Measurements from ENCODE around the gene PTPN23.
"Not testable (repeated sequence)": the region's sequence is repeated elsewhere in the genome, so short reads cannot be mapped to it uniquely, and the experiment has no call there.

PTPN23 gene

DNA sequence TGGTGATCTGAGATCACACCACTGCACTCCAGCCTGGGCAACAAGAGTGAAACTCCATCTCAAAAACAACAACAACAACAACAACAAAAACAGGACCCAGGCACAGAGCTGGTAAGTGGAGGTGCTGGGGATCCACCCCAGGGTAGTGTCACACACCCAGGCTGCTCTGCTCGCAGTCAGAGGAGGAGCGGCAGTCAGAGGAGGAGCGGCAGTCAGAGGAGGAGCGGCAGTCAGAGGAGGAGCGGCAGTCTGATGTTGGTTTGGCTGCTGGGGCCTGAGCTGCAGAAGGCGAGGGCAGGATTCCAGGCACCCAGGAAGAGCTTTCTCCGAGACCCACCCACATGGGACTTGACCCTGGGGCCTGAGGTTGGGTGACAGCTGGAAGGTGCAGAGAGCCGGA, 10.8 kb upstream of the PTPN23 start:
- DNase-seq (ENCODE audit: low read depth in 2 of 2): not testable (repeated sequence)

DNA sequence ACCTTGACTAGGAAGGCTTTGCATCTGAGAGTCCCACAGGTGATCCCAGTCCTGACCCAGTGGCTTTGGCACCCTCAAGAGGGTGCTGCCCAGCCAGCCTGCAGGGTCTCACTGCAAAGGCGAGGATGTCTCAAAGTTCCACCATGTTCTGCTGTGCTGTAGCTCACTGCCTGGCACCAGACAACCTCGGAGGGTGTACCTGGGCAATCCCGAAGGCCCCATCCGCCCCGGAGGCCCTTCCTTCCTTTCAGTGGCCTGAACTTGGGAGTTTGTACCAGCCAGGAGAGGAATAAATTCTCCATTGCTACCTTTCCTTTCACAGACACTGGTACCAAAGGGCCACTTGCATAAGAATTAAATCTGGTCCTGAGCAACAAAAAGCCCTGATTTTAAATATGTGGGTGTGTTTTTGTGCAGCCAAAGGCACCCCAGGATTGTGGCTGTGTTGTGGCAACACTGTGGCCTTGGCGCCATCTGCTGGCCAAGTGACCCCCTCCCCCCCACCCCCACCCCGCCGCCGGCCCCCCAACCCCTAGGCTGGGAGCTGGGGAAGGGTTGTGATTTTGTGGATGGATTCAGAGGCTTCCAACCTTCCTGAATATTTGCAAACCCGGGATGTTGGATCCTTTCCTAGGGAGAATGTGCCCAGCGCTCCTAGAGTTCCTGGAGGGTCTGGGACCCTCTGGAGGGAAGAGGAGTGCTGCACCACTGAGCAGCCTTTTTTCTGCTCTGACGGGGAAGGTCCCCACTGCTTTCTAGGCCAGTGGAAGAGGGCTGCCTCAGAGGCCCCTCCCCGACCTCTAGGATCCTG, 9.7 kb upstream of the PTPN23 start:
- no peak for DNase-seq (ENCODE audit: low read depth in 2 of 2)

- no peak for DNase-seq (ENCODE audit: low read depth in 2 of 2)
Measured at GRCh38 chr3:47374587-47374986, 6.2 kb upstream of the PTPN23 start.

DNA sequence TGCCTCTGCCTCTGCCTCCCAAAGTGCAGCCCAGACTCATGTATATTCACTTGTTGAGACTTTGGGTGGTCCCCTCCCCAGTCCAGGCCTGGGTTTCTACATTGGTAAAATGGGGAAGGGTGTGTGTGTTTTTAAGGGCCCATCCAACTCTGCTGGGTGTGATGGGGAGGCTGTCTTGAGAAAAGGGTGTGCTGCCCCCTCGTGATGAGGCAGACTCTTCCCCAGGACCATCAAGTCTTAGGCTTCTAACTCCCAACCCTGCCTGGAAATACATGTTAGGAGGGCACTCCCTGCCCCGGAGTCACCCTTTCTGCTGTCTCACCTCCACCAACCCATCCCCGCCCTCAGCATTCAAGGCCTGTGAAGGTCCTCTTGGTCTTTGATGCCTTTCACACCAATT, 4.4 kb upstream of the PTPN23 start:
- no peak for DNase-seq (ENCODE audit: low read depth in 2 of 2)

- DNase-seq (ENCODE audit: low read depth in 2 of 2): no peak
Measured at GRCh38 chr3:47377186-47377585, 3.6 kb upstream of the PTPN23 start.

- DNase-seq (ENCODE audit: low read depth in 2 of 2): no peak
Measured at GRCh38 chr3:47378869-47379268, 2.0 kb upstream of the PTPN23 start.

DNA sequence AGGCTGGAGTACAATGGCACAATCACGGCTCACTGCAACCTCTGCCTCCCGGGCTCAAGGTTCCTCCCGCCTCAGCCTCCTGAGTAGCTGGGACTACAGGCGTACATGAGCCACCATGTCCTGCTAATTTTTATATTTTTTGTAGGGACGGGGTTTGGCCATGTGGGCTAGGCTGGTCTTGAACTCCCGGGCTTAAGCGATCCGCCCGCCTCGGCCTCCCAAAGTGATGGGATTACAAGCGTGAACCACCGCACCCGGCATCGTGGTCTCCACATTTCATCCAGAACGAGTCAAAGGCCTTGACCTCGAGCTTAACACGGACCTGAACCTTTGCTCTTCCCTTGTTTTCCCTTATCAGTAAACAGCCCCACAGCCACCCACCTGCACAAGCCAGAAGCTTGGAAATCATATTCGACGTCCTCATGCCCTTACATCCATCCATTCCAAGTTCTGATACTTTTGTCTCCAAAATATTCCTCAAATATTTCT, 1.4 kb upstream of the PTPN23 start:
- DNase-seq (ENCODE audit: low read depth in 2 of 2): no peak

DNA sequence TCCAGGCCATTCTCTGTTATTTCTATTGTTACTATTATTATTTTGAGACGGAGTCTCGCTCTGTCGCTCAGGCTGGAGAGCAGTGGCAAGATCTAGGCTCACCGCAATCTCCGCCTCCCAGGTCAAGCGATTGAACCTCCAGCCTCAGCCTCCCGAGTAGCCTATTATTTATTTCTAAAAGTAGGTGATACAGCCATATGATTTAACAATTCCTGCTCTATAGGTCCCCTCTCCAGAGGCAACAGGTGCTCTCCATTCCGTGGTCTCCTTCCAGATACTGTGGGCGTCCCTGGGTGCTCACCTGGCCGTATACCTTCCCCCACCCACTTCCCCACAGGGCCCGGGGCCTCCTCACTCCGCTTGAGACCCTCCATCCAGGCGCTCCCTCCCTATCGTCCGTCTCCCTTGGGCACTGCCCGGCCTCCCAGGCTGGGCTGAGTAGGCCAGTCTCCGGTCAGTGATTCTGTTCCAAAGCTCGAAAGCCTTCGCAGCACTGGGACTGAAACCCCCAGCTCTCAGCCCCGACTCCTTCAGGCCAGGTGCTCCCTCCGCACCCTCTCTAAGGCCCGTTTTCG, 708 bp upstream of the PTPN23 start:
- no peak for DNase-seq (ENCODE audit: low read depth in 2 of 2)

- peak; percentile 83 to 88 for DNase-seq (ENCODE audit: low read depth in 2 of 2)
Measured at GRCh38 chr3:47381317-47382157, 716 bp downstream of the PTPN23 start.

DNA sequence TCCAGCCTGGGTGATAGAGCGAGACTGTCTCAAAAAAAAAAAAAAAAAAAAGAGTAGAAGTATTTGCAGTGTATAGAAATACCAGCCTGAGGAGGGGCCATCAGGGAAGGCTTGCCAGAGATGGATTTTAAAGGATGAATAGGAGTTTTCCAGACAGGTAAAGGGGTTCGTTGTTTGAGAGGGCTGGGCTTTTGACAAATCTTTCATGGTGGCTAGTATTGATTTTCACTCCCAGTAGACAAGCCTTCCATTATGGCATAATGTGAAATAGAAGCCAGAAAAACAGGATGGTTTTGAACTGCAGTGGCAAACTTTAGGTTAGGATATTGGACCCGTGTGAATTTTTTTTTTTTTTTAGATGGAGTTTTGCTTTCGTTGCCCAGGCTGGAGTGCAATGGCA, 3.6 kb downstream of the PTPN23 start:
- DNase-seq (ENCODE audit: low read depth in 2 of 2): no peak

DNA sequence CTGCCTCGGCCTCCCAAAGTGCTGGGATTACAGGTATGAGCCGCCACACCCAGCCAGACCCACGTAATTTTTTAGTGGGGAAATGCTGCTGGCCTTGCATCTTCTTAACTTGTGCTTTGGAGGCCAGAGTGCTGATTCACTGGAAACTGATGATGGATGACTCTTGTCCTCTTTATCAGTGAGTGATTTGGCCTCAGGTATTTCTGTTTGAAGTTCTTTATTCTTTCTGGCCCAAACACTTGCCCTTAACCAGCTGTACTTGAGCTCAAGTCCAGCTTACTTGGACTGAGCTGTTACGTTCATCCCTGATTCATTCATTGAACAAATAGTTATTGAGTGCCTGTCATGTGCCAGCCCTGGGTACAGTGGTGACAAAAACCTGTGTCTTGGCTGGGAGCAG, 4.2 kb downstream of the PTPN23 start:
- no peak for DNase-seq (ENCODE audit: low read depth in 2 of 2)

- DNase-seq (ENCODE audit: low read depth in 2 of 2): no peak
Measured at GRCh38 chr3:47385796-47386195, 5.0 kb downstream of the PTPN23 start.

DNA sequence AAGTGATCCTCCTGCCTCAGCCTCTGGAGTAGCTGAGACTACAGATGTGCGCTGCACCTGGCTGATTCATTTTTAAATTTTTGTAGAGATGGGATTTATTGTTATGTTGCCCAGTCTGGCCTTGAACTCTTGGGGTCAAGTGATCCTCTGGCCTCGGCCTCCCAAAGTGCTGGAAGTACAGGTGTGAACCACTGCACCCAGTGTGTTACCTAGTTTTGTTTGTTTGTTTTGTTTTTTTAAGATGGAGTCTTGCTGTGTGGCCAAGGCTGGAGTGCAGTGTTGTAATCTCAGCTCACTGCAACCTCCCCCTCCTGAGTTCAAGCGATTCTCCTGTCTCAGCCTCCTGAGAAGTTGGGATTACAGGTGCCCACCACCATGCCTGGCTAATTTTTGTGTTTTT, 12.1 kb downstream of the PTPN23 start:
- DNase-seq (ENCODE audit: low read depth in 2 of 2): no peak

GRCh38 chr3:47394140-47394870, 13.5 kb downstream of the PTPN23 start:
- no peak for DNase-seq (ENCODE audit: low read depth in 2 of 2)

DNA sequence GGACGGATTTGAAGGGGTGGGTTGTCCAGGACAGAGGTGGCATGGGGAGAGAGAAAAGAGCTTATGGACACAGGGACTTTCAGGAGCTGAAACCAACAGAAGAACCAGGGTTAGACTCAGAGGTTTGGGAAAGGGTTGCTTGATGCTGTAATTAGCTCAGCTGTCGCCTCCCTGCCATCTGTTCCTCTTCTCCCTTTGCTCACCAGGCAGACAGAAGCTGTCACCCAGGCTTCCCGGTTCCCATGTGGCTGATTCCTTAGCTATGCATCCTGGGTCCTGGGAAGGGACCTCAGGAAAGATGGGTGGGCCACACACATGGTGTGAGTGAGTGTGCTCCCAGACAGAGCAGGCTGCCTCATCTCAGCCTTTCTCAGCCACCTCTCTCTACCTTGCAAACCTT, 14.1 kb downstream of the PTPN23 start:
- no peak for DNase-seq (ENCODE audit: low read depth in 2 of 2)

- DNase-seq (ENCODE audit: low read depth in 2 of 2): no peak
Measured at GRCh38 chr3:47398228-47398627, 17.4 kb downstream of the PTPN23 start.

DNA sequence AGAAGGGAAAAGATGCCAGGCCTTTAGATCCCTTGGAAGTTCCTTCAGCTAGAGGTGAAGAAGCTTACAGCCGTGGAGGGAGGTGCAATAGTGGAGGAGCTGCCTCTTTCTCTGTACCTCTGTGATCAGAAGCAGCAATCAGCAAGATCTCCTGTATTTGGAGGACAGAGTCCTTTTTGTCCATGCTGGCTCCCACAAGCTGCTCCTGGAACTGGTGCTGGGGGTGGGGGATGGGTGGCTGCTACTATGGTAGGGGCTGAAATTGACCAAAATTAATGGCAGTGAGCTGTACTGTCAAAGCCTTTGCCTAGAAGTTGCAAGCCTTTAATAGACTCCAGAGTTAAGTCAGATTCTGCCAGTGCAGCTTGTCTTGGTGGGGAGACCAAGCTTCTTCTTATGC, 18.2 kb downstream of the PTPN23 start:
- DNase-seq (ENCODE audit: low read depth in 2 of 2): no peak

DNA sequence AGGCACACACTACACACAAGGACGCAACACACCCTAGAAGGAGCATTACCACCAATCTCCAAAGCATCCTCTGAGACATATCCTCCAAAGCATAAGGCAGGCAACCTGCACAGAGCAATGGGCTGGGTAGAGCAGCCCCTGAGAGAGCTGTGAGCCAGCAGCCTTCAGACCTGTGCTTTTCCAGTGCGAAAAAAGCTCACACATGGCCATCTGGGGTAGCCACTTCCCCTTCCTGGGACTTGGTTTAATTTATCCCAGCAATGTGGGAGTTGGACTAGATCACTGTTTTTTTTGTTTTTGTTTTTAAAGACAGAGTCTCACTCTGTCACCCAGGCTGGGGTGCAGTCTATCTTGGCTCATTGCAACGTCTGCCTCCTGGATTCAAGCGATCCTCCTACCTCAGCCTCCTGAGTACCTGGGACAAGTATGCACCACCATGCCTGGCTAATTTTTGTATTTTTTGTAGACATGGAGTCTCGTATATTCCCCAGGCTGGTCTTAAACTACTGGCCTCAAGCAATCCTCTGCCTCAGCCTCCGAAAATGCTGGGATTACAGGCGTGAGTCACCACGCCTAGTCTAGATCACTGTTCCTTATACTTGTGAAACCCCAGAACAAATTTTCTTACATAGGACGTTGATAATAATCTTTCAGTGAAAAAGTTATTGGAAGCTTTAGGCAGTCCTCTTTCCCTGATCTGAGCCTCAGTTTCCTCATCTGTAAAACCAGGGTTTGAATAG, 18.9 kb downstream of the PTPN23 start:
- DNase-seq (ENCODE audit: low read depth in 2 of 2): no peak

DNA sequence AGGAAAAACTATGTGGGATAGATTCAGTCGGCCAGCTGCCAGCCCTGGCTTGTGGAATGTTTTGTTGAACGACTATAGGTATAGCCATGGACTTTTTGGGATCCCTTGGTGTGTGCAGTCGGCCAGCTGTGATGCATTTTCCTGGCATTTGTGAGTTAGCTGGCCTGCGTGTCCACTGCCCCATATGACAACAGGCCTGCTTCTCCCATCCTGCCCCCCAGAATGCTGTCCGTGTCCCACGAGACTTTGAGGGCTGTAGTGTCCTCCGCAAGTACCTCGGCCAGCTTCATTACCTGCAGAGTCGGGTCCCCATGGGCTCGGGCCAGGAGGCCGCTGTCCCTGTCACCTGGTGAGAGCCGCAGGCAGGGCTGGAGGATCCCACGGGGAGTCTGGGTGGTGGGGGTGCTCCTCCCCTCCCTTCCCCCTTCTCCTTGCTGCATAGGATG, 23.6 kb downstream of the PTPN23 start:
- no peak for DNase-seq (ENCODE audit: low read depth in 2 of 2)

DNA sequence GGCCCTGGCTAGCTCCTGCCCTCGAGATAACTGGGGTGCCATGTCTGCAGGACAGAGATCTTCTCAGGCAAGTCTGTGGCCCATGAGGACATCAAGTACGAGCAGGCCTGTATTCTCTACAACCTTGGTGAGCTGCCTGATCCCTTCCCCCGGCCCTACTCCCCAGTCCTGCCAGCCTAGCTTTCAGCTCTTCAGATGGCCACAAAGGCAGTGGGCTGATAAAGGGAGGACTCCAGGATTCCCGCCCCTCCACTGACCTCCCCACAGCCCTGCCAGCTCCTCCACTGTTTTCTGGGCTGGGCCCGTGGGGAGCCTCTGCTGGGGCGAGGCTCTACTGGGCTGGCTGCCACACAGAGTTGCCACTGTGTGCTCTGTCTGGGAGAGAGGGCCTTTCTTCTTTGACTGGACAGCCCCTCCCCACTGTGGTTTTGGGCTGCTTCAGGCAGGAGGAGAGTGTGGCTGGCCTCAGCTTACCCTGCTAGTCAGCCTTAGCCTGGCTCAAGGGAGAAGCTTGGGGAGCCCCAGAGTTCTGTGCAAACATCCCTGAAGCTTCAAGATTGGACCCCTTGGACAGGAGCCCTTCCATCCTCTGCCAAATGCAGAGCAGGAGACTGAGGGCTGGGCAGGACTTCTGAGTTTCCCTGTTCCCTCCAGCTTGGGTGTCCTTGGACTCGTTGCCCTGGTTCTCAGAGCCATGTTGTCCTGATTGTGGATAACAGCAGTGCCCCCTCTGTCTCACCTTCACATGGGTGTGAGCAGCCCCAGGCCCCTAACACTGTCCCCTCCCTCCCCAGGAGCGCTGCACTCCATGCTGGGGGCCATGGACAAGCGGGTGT, 24.4 kb downstream of the PTPN23 start:
- DNase-seq (ENCODE audit: low read depth in 2 of 2): no peak
